Right lobe of liver (tissue), 6 donors: ENCODE data around the gene CSNK1G1. TPM values are rescaled to one million over a fixed set of nuclear protein-coding genes. Genes with fewer than 3 reads are reported as not detected.
A peak's percentile ranks its signal among the peaks of the same experiment; 100 is the strongest.

Experiments used
- ATAC-seq, 4 donors: fragments of 200-7000 bp; cut with Tn5 transposase; one replicate each; pipeline ENCODE4 v1.9.1; 2020; ENCODE audit warnings: mild to moderate bottlenecking in 4 of 4, moderate library complexity in 4 of 4
- DNase-seq, 3 donors: peaks; one replicate each; pipeline ENCODE4 v3.0.0-alpha.2; 2020
- H3K27ac ChIP-seq, 3 donors: fragments of 200-600 bp; one replicate each; pipeline ENCODE4 v1.8.0; 2022
- H3K27me3 ChIP-seq, 2 donors: fragments of 200-600 bp; one replicate each; pipeline ENCODE4 v1.8.0; 2022
- H3K36me3 ChIP-seq, 4 donors: fragments of 200-600 bp; sonication (generic) in 1 of 4; one replicate each; pipeline versions ENCODE4 v1.5.1 to v1.8.0; 2017 to 2022; ENCODE audit warnings: control low read depth in 1 of 4
- H3K4me1 ChIP-seq, 4 donors: fragments of 200-600 bp; sonication (generic) in 1 of 4; one replicate each; pipeline versions ENCODE4 v1.5.1 to v1.8.0; 2017 to 2022; ENCODE audit warnings: control low read depth in 1 of 4
- H3K4me3 ChIP-seq, 3 donors: fragments of 200-600 bp; one replicate each; pipeline ENCODE4 v1.8.0; 2022
- H3K9me3 ChIP-seq, 4 donors: fragments of 200-600 bp; sonication (generic) in 1 of 4; one replicate each; pipeline versions ENCODE4 v1.5.1 to v1.8.0; 2017 to 2022; ENCODE audit warnings: control low read depth in 1 of 4
- POLR2A ChIP-seq: fragments of 450-650 bp; IDR thresholded peaks from one replicate; pipeline ENCODE4 v1.6.1; 2017; ENCODE audit warnings: antibody characterized with exemption, mild to moderate bottlenecking
- WGBS: methylation state at CpG from one replicate; pipeline ENCODE4 v1.1.6; 2018; ENCODE audit warnings: low coverage, low lambda C conversion rate; ENCODE audit not compliant: insufficient coverage; ENCODE audit errors: missing lambda C conversion rate; 5-methylcytosine and 5-hydroxymethylcytosine counted together
- intact Hi-C, 2 donors: fragments of 100-400 bp; cut with DNase I; formaldehyde crosslinking; loops; one replicate each; pipeline versions ENCODE4 v1.11.2 to v1.14.1; 2022
- total RNA-seq, 6 experiments: library from RNA; depleted of rRNA in 2 of 6; stranded (reverse); fragments of >200 nt in 2 of 6; fragmentation: NEBNext Ultra II Directional in 3 of 6; extraction: Animal tissue kit (Norgen Biotek cat#: 25700) in 3 of 6; gene quantifications; one replicate each; pipeline versions ENCODE4 v1.1.0 to v1.2.4, GENCODE V29; 2016 to 2023
- TF ChIP-seq, protein P1 (sequence below), 4 donors: fragments of 200-600 bp in 3 of 4; fragments of 450-650 bp in 1 of 4; IDR thresholded peaks; one replicate each; pipeline versions ENCODE4 v1.5.1 to v1.8.0; 2016 to 2022; ENCODE audit warnings: antibody characterized with exemption in 4 of 4, mild to moderate bottlenecking in 2 of 4
- donor health status: DM: no; HTN: yes; CAD: no.
- donor health status: DM: no; HTN: no; CAD: no.
- donor health status: DM: no; HTN: no; CAD: no.
- donor health status: DM: no; HTN: yes; CAD: no.
- donor health status: DM: no; HTN: yes; CAD: no.

The CSNK1G1 gene
- total RNA-seq, 6 experiments from 2014 or later = 3.9 to 7.1 (median 5.5) TPM

GRCh38 chr15:64152507-64153387, 203.2 kb downstream of the CSNK1G1 start:
- peak overlapping the region; percentile 56 to 61 (median 58) for H3K4me3 ChIP-seq
- TF ChIP-seq, protein P1, sequence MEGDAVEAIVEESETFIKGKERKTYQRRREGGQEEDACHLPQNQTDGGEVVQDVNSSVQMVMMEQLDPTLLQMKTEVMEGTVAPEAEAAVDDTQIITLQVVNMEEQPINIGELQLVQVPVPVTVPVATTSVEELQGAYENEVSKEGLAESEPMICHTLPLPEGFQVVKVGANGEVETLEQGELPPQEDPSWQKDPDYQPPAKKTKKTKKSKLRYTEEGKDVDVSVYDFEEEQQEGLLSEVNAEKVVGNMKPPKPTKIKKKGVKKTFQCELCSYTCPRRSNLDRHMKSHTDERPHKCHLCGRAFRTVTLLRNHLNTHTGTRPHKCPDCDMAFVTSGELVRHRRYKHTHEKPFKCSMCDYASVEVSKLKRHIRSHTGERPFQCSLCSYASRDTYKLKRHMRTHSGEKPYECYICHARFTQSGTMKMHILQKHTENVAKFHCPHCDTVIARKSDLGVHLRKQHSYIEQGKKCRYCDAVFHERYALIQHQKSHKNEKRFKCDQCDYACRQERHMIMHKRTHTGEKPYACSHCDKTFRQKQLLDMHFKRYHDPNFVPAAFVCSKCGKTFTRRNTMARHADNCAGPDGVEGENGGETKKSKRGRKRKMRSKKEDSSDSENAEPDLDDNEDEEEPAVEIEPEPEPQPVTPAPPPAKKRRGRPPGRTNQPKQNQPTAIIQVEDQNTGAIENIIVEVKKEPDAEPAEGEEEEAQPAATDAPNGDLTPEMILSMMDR (IDR thresholded peaks at IDR 0.05) = no peak
- TF ChIP-seq POLR2A = no peak
- H3K9me3 ChIP-seq = no peaks in the 10 kb centered on the region
- 13% methylated on average over 5 of the region's 27 CpGs for WGBS
- H3K36me3 ChIP-seq = peaks cover 0 to 36% (median 19%) of the 10 kb centered on the region in 4 donors
- H3K27ac ChIP-seq = no peak overlapping the region
- intact Hi-C loops = loop anchor here (10.0 kb wide), 1 partner anchor 58 kb away; the partner anchor contains the start of genes CIAO2A (in 2 of the 2) and SNX1 (in 2 of the 2)
- peaks cover 0 to 22% (median 4%) of the 10 kb centered on the region in 4 donors for H3K4me1 ChIP-seq
- no peaks in the 10 kb centered on the region for H3K27me3 ChIP-seq
- ATAC-seq (no peak), DNase-seq (peak; percentile 46 to 55 (median 53))

- WGBS = no CpG with 5 or more reads among the region's 83 CpGs
- Histone ChIP-seq H3K4me3 (peak within 1 kb of the TSS; percentile 56 to 61 (median 58)), H3K36me3 (peaks cover 0 to 28% (median 14%) of the 10 kb centered on the region in 4 donors), H3K27me3 (no peaks in the 10 kb centered on the region), H3K4me1 (peaks cover 0 to 22% (median 4%) of the 10 kb centered on the region in 4 donors), H3K9me3 (no peaks in the 10 kb centered on the region), H3K27ac (peak within 1 kb of the TSS in 1 of 3 donors; percentile 15)
- no peak for TF ChIP-seq POLR2A
- TF ChIP-seq, protein P1 (IDR thresholded peaks at IDR 0.05) = no peak
- peak in 3 of 4 donors; percentile 0 to 3 (median 3) for ATAC-seq
- peak; percentile 57 to 63 (median 62) for DNase-seq
- intact Hi-C loops = loop anchor here (10.0 kb wide), 1 partner anchor 57 kb away; the partner anchor contains the start of genes CIAO2A (in 2 of the 2) and SNX1 (in 2 of the 2)
Measured at GRCh38 chr15:64151727-64152506, 204.1 kb downstream of the CSNK1G1 start, which contains the start of gene SNX22. TSS of gene SNX22 (plus strand) at chr15:64151731. CDS start at chr15:64151776, 45 bp downstream.

- Histone ChIP-seq H3K27ac (no peak overlapping the region), H3K9me3 (no peaks in the 10 kb centered on the region), H3K4me1 (peaks cover 0 to 22% (median 4%) of the 10 kb centered on the region in 4 donors), H3K27me3 (no peaks in the 10 kb centered on the region), H3K4me3 (no peak overlapping the region), H3K36me3 (peaks cover 0 to 9% (median 1%) of the 10 kb centered on the region in 4 donors)
- TF ChIP-seq, protein P1 (IDR thresholded peaks at IDR 0.05) = no peak
- no peak for TF ChIP-seq POLR2A
- WGBS = 40% methylated on average over 1 of the region's 9 CpGs
- DNase-seq (peak in 2 of 3 donors; percentile 29 to 40), ATAC-seq (no peak)
- intact Hi-C loops = loop anchor here (10.0 kb wide), 1 partner anchor 55 kb away; the partner anchor contains the start of genes CIAO2A (in 2 of the 2) and SNX1 (in 2 of the 2)
Measured at GRCh38 chr15:64149893-64150578, 205.9 kb downstream of the CSNK1G1 start.

DNA sequence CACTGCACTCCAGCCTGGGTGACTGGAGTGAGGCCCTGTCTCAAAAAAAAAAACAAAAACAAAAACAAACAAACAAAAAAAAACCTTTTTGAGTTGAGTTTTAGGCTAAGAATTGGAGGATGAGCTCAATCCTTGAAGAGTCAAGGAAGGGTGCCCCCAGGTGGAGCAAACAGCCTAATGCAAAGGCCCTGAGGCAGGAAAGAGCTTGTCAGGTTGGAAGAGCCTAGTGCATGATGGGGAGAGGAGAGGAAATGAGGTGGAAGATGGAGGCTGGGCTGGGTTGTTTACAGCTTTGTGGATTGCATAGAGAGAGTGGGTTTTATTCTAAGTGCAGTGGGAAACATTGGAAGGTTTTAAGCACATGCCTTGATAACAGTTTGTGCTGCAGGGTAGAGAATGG, 206.5 kb downstream of the CSNK1G1 start:
- Histone ChIP-seq H3K4me1 (peaks cover 0 to 22% (median 4%) of the 10 kb centered on the region in 4 donors), H3K36me3 (peaks cover 0 to 5% (median under 1%) of the 10 kb centered on the region in 4 donors), H3K9me3 (no peaks in the 10 kb centered on the region), H3K4me3 (no peak overlapping the region), H3K27me3 (no peaks in the 10 kb centered on the region), H3K27ac (no peak overlapping the region)
- intact Hi-C loops = no loop called here
- DNase-seq (peak in 1 of 3 donors; percentile 42), ATAC-seq (no peak)
- TF ChIP-seq, protein P1 (IDR thresholded peaks at IDR 0.05) = peak in 2 of 4 donors; percentile 25 to 41
- TF ChIP-seq POLR2A = no peak
